Mesendoderm (in vitro differentiated cells): ENCODE measurements around the gene HS1BP3.
A peak's percentile ranks its signal among the peaks of the same experiment; 100 is the strongest.

ENCODE experiments used
- DNase-seq: peaks from one replicate; pipeline ENCODE4 v3.0.0; 2013
- H2AK5ac ChIP-seq: 2 replicates; pipeline ENCODE4 v1.6.1; 2013; ENCODE audit warnings: low read length, inconsistent platforms
- H2BK120ac ChIP-seq: 2 replicates; pipeline ENCODE4 v1.6.1; 2013; ENCODE audit warnings: low read depth, mild to moderate bottlenecking, low read length, moderate library complexity, mixed read lengths
- H2BK15ac ChIP-seq: replicated peaks from 2 replicates; pipeline ENCODE4 v1.6.1; 2013; ENCODE audit warnings: low read depth, mild to moderate bottlenecking, moderate library complexity
- H2BK5ac ChIP-seq: 2 replicates; pipeline ENCODE4 v1.6.1; 2013; ENCODE audit warnings: low read length, inconsistent platforms
- H3K18ac ChIP-seq: 2 replicates; pipeline ENCODE4 v1.6.1; 2013; ENCODE audit warnings: mild to moderate bottlenecking, low read length, mixed read lengths
- H3K23ac ChIP-seq: one replicate; pipeline ENCODE4 v1.6.1; 2013; ENCODE audit warnings: low read length
- H3K27ac ChIP-seq: 2 replicates; pipeline ENCODE4 v1.5.1; 2013; ENCODE audit warnings: low read depth, mild to moderate bottlenecking, inconsistent platforms, low read length, moderate library complexity
- H3K27me3 ChIP-seq: 2 replicates; pipeline ENCODE4 v1.6.1; 2013; ENCODE audit warnings: low read length, control low read depth, mild to moderate bottlenecking, inconsistent platforms; ENCODE audit not compliant: insufficient read depth, poor library complexity
- H3K36me3 ChIP-seq: 2 replicates; pipeline ENCODE4 v1.6.1; 2013; ENCODE audit warnings: low read length, inconsistent platforms; ENCODE audit not compliant: control insufficient read depth, insufficient read depth
- H3K4ac ChIP-seq: one replicate; pipeline ENCODE4 v1.6.1; 2013; ENCODE audit warnings: low read depth, mild to moderate bottlenecking, low read length, moderate library complexity
- H3K4me1 ChIP-seq: 2 replicates; pipeline ENCODE4 v1.6.1; 2013; ENCODE audit warnings: low read depth, low read length, inconsistent platforms; ENCODE audit not compliant: control insufficient read depth
- H3K4me2 ChIP-seq: 2 replicates; pipeline ENCODE4 v1.6.1; 2013; ENCODE audit warnings: low read length
- H3K4me3 ChIP-seq: 2 replicates; pipeline ENCODE4 v1.5.1; 2013; ENCODE audit warnings: mild to moderate bottlenecking, low read length
- H3K56ac ChIP-seq: one replicate; pipeline ENCODE4 v1.6.1; 2013; ENCODE audit warnings: low read length
- H3K79me1 ChIP-seq: 2 replicates; pipeline ENCODE4 v1.6.1; 2013; ENCODE audit warnings: low read length, inconsistent platforms
- H3K79me2 ChIP-seq: 2 replicates; pipeline ENCODE4 v1.6.1; 2013; ENCODE audit warnings: mild to moderate bottlenecking, low read length; ENCODE audit not compliant: control insufficient read depth, insufficient read depth
- H3K9ac ChIP-seq: 2 replicates; pipeline ENCODE4 v1.6.1; 2013; ENCODE audit warnings: low read length, inconsistent platforms
- H4K5ac ChIP-seq: one replicate; pipeline ENCODE4 v1.6.1; 2013; ENCODE audit warnings: low read length
- H4K8ac ChIP-seq: one replicate; pipeline ENCODE4 v1.6.1; 2013; ENCODE audit warnings: low read depth, mild to moderate bottlenecking, control low read depth, low read length, moderate library complexity
- WGBS: extraction: QIAGEN DNeasy Blood & Tissue Kit; methylation state at CpG from one replicate; pipeline ENCODE4 v1.1.7; 2013; ENCODE audit warnings: low lambda C conversion rate, missing lambda C conversion rate; ENCODE audit not compliant: insufficient coverage; ENCODE audit errors: extremely low coverage; 5-methylcytosine and 5-hydroxymethylcytosine counted together

The HS1BP3 gene

GRCh38 chr2:20567926-20568179, 83.0 kb downstream of the HS1BP3 start:
- Histone ChIP-seq H3K4me2 (no peak overlapping the region), H3K4ac (peak overlapping the region; percentile 89), H3K4me3 (no peak overlapping the region), H2BK120ac (no peak overlapping the region), H3K79me2 (no peaks in the 10 kb centered on the region), H3K36me3 (no peaks in the 10 kb centered on the region), H3K9ac (no peak overlapping the region), H2BK5ac (no peak overlapping the region), H4K5ac (no peak overlapping the region), H3K23ac (no peak overlapping the region), H3K56ac (peak overlapping the region; percentile 77), H3K79me1 (no peaks in the 10 kb centered on the region), H3K18ac (peak overlapping the region; percentile 23), H3K4me1 (peaks cover 8% of the 10 kb centered on the region), H3K27me3 (no peaks in the 10 kb centered on the region), H2BK15ac (no peak overlapping the region), H2AK5ac (no peak overlapping the region), H3K27ac (no peak overlapping the region), H4K8ac (no peak overlapping the region)
- DNase-seq = no peak
- WGBS = no CpG with 5 or more reads among the region's 2 CpGs
